CD8-positive, alpha-beta memory T cell (primary cell): ENCODE results near the gene POU2F3. TPM values are rescaled to one million over a fixed set of nuclear protein-coding genes. Genes with fewer than 3 reads are reported as not detected.

Experiments
- CTCF ChIA-PET: fragments of 350-600 bp; sonication (Branson Sonifier 250); formaldehyde crosslinking; loops from one replicate; lab custom pipeline; 2021; ENCODE audit warnings: antibody characterized with exemption; lab: Charles Lee
- POLR2A ChIA-PET: fragments of 350-600 bp; sonication (Branson Sonifier 250); formaldehyde crosslinking; loops from one replicate; lab custom pipeline; 2021; ENCODE audit warnings: antibody characterized with exemption; lab: Charles Lee
- DNase-seq, 5 donors: peaks; one replicate each; pipeline versions ENCODE4 v3.0.0 to v3.0.0-alpha.2; 2020 to 2022; ENCODE audit warnings: mixed read lengths in 1 of 5
- H3K27ac ChIP-seq: one replicate; pipeline ENCODE4 v1.7.0; 2013; ENCODE audit warnings: low read depth, mild to moderate bottlenecking, low read length, moderate library complexity
- H3K27me3 ChIP-seq: 2 replicates; pipeline ENCODE4 v1.7.0; 2013; ENCODE audit warnings: low read length, mild to moderate bottlenecking; ENCODE audit not compliant: insufficient read depth, poor library complexity, severe bottlenecking
- H3K36me3 ChIP-seq: 2 replicates; pipeline ENCODE4 v1.7.0; 2013; ENCODE audit warnings: mild to moderate bottlenecking, low read length, moderate library complexity; ENCODE audit not compliant: insufficient read depth
- H3K4me1 ChIP-seq: 2 replicates; pipeline ENCODE4 v1.7.0; 2013; ENCODE audit warnings: mild to moderate bottlenecking, low read length, moderate library complexity; ENCODE audit not compliant: insufficient read depth
- H3K4me3 ChIP-seq: 2 replicates; pipeline ENCODE4 v1.7.0; 2013; ENCODE audit warnings: mild to moderate bottlenecking, low read length
- H3K9me3 ChIP-seq: 2 replicates; pipeline ENCODE4 v1.7.0; 2013; ENCODE audit warnings: mild to moderate bottlenecking, low read length
- H3K27ac Mint-ChIP-seq, 8 donors: one replicate each; pipeline ENCODE4 v1.8.0; 2020 to 2021; ENCODE audit warnings: mixed read lengths in 8 of 8, mild to moderate bottlenecking in 6 of 8, inconsistent platforms in 3 of 8, moderate library complexity in 3 of 8
- H3K27me3 Mint-ChIP-seq, 2 donors: one replicate each; pipeline ENCODE4 v1.8.0; 2020 to 2021; ENCODE audit warnings: mixed read lengths in 2 of 2, mild to moderate bottlenecking in 1 of 2, moderate library complexity in 1 of 2
- H3K36me3 Mint-ChIP-seq, 3 donors: one replicate each; pipeline ENCODE4 v1.8.0; 2020 to 2021; ENCODE audit warnings: mixed read lengths in 3 of 3, inconsistent platforms in 1 of 3, mild to moderate bottlenecking in 1 of 3
- H3K4me1 Mint-ChIP-seq, 3 donors: one replicate each; pipeline ENCODE4 v1.8.0; 2020 to 2021; ENCODE audit warnings: mixed read lengths in 3 of 3, inconsistent platforms in 1 of 3, mild to moderate bottlenecking in 1 of 3
- H3K4me3 Mint-ChIP-seq, 7 donors: one replicate each; pipeline ENCODE4 v1.8.0; 2020 to 2021; ENCODE audit warnings: mixed read lengths in 7 of 7, mild to moderate bottlenecking in 6 of 7, moderate library complexity in 4 of 7, inconsistent platforms in 2 of 7
- H3K9me3 Mint-ChIP-seq, 5 donors: one replicate each; pipeline ENCODE4 v1.8.0; 2020 to 2022; ENCODE audit warnings: mixed read lengths in 5 of 5, mild to moderate bottlenecking in 3 of 5, moderate library complexity in 2 of 5, inconsistent platforms in 1 of 5
- polyA plus RNA-seq: library from polyadenylated mRNA; unstranded; fragments of 300-500 nt; fragmentation: Illumina TruSeq; gene quantifications from one replicate; pipeline ENCODE4 v1.2.3, GENCODE V29; 2021
- total RNA-seq, 2 experiments: library from RNA; stranded (reverse); gene quantifications; one replicate each; pipeline ENCODE4 v1.2.3, GENCODE V29; 2021

POU2F3 gene
- total and polyA plus RNA-seq, 3 experiments from 2014 or later, result not detected

DNA sequence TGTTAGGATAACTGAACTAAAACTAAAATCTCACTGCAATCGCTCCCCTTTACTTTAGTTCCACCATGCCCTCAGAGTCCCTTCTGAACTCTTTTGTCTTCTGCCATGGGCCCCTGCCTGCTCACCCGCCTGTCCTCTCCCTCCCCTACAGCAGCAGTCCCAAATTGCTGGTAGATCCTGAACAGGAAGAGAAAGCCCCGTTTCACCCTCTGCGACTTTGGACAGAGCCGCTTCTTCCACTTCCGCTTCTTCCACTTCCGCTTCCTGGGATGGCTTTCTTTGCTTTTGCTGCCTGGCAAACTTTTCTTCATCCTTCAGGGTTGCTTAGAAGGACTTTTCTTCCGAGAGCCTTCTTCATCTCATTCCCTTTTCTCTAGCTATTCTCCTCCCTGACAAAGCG is 49.5 kb downstream of the POU2F3 start:
- H3K36me3 Mint-ChIP-seq, result no peaks in the 10 kb centered on the region
- H3K27me3 Mint-ChIP-seq, result peaks cover 13 to 51% of the 10 kb centered on the region in 2 donors
- peaks cover 3% of the 10 kb centered on the region for H3K27me3 ChIP-seq
- H3K4me3 Mint-ChIP-seq, result peak overlapping the region in 1 of 7 donors; percentile 57
- DNase-seq, result no peak
- H3K27ac ChIP-seq, result no peak overlapping the region
- H3K4me3 ChIP-seq, result no peak overlapping the region
- ChIA-PET CTCF (no interaction called here), POLR2A (no interaction called here)
- no peaks in the 10 kb centered on the region for H3K36me3 ChIP-seq
- no peaks in the 10 kb centered on the region for H3K9me3 Mint-ChIP-seq
- no peaks in the 10 kb centered on the region for H3K4me1 ChIP-seq
- H3K9me3 ChIP-seq, result no peaks in the 10 kb centered on the region
- H3K27ac Mint-ChIP-seq, result no peak overlapping the region
- peaks cover 0 to 2% (median 0%) of the 10 kb centered on the region in 3 donors for H3K4me1 Mint-ChIP-seq

DNA sequence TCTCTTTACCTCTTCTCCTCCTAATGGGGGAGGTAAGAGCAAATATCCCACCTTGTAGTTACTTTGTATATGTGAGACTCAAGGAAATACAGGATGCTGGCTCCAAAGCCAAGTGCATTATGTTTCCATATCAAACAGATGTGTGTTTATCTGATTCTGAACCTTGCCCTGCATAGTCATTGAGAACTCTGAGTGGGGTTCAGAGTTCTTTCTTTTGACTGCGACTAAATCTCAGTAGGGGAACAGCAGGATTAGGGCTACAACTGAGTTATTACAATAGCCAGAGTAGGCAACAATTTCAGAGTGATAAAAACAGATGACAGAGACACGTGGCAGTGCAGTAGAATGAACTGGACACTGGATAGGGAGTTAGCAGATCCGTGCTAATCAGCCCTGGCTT is 51.0 kb downstream of the POU2F3 start:
- POLR2A ChIA-PET, result no interaction called here
- peaks cover 6 to 63% of the 10 kb centered on the region in 2 donors for H3K27me3 Mint-ChIP-seq
- H3K4me3 Mint-ChIP-seq, result no peak overlapping the region

DNA sequence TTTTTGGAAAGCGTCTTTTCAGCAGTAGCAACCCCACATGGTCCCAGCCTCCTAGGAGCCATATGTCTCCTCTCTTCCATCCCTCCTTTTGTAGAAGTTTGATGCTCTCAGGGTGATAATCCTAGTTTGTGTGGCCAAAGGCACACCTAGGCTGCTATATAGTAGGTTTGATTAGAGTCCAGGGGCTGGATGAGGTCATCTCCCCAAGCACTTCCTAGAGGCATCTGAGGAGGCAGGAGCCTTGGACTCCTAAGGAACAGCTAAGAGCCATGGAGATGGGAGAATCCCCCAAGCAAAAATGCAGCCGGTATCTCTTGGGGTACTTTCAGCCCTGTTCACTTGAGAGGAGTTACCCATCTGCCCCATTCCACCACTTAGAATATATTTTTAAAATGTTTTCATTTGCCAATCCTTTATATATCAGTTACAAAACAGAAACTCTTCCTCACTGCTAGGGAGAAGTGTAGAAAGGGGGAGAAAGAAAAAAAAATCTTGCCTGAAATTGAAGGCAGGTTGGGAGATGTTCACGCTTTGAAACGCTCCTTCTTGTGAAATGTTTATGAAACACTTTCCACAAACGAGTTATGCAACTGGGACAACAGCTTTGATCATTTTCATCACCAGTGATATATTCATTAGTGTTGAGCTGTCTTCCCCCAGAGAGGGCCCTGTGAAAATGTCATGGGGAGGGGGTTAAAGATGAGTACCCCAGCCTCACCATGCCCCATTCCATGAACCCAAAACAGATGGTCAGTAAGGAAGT is 53.3 kb downstream of the POU2F3 start:
- Histone ChIP-seq H3K4me3 (no peak overlapping the region), H3K27ac (no peak overlapping the region), H3K9me3 (no peaks in the 10 kb centered on the region), H3K4me1 (no peaks in the 10 kb centered on the region), H3K36me3 (no peaks in the 10 kb centered on the region), H3K27me3 (peaks cover 3% of the 10 kb centered on the region)
- H3K4me3 Mint-ChIP-seq, result no peak overlapping the region
- no peaks in the 10 kb centered on the region for H3K9me3 Mint-ChIP-seq
- ChIA-PET CTCF (interaction anchor here (1.9 to 3.8 kb wide), 2 partner anchors 9 to 10 kb away, joined by 7 to 11 read pairs; no protein-coding TSS in a partner anchor), POLR2A (no interaction called here)
- H3K36me3 Mint-ChIP-seq, result no peaks in the 10 kb centered on the region
- DNase-seq, result no peak
- peaks cover 0 to 2% (median 0%) of the 10 kb centered on the region in 3 donors for H3K4me1 Mint-ChIP-seq
- peaks cover 6 to 71% of the 10 kb centered on the region in 2 donors for H3K27me3 Mint-ChIP-seq
- no peak overlapping the region for H3K27ac Mint-ChIP-seq

More for the DNA sequence above, 51.0 kb downstream of the POU2F3 start:
- no peak overlapping the region for H3K4me3 ChIP-seq
- DNase-seq, result no peak
- CTCF ChIA-PET, result interaction anchor here (3.8 kb wide), 1 partner anchor 12 kb away, joined by 11 read pairs; no protein-coding TSS in a partner anchor
- no peaks in the 10 kb centered on the region for H3K36me3 ChIP-seq
- no peaks in the 10 kb centered on the region for H3K9me3 ChIP-seq
- no peaks in the 10 kb centered on the region for H3K4me1 ChIP-seq
- H3K4me1 Mint-ChIP-seq, result peaks cover 0 to 2% (median 0%) of the 10 kb centered on the region in 3 donors
- H3K27ac Mint-ChIP-seq, result no peak overlapping the region
- H3K27ac ChIP-seq, result no peak overlapping the region
- H3K27me3 ChIP-seq, result peaks cover 3% of the 10 kb centered on the region
- no peaks in the 10 kb centered on the region for H3K9me3 Mint-ChIP-seq
- no peaks in the 10 kb centered on the region for H3K36me3 Mint-ChIP-seq

DNA sequence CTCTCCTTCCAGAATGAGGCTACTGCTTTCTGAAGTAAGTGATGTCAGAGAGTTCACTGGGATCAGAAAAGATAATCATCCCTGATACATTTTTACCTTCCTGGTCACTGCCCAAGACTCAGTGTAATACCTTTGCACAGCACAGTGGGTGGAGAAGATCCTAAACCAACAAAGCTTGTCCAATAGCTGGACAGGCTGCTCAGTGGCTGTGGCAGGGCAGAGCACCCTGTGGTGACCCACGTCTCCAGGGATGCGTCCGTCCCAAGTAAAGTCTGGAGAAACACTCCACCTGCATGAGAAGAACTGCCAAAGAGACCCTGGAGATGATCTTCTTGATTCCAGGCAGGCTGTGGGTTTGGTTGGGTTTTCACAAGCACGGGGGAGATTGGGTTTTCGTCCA is 54.2 kb downstream of the POU2F3 start:
- POLR2A ChIA-PET, result no interaction called here
- Mint-ChIP-seq H3K9me3 (no peaks in the 10 kb centered on the region), H3K4me1 (peaks cover 0 to 2% (median 0%) of the 10 kb centered on the region in 3 donors), H3K27ac (no peak overlapping the region), H3K27me3 (peaks cover 13 to 75% of the 10 kb centered on the region in 2 donors), H3K36me3 (no peaks in the 10 kb centered on the region), H3K4me3 (no peak overlapping the region)
- Histone ChIP-seq H3K4me1 (no peaks in the 10 kb centered on the region), H3K4me3 (no peak overlapping the region), H3K27me3 (peaks cover 3% of the 10 kb centered on the region), H3K27ac (no peak overlapping the region), H3K36me3 (no peaks in the 10 kb centered on the region), H3K9me3 (no peaks in the 10 kb centered on the region)
- no peak for DNase-seq
- CTCF ChIA-PET, result interaction anchor here (0.8 to 1.9 kb wide), 2 partner anchors 9 to 11 kb away, joined by 3 to 7 read pairs; no protein-coding TSS in a partner anchor

DNA sequence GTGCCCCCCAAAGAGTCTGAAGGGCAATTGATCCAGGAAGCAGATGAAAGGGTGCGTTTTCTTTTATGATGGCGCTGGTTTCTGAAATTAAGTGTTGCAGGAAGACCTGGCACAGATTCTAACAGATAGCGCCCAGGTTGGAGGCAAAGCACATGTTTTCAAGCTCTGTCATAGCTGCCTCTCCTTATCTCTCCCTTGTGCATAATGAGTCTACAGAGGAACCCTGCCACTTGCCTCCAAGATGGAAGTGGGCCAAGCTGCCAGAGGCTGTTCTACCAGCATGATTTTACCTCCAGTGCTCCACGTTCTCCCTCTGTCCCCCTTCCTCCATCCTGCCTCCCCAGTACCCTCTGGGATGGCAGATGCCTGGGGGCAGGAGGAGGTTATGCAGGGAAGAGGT is 55.2 kb downstream of the POU2F3 start:
- Mint-ChIP-seq H3K9me3 (no peaks in the 10 kb centered on the region), H3K27me3 (peaks cover 13 to 75% of the 10 kb centered on the region in 2 donors), H3K36me3 (no peaks in the 10 kb centered on the region), H3K4me1 (no peaks in the 10 kb centered on the region), H3K27ac (no peak overlapping the region), H3K4me3 (no peak overlapping the region)
- CTCF ChIA-PET, result interaction anchor here (1.9 kb wide), 1 partner anchor 8 kb away, joined by 7 read pairs; no protein-coding TSS in a partner anchor
- Histone ChIP-seq H3K36me3 (no peaks in the 10 kb centered on the region), H3K4me1 (no peaks in the 10 kb centered on the region), H3K9me3 (no peaks in the 10 kb centered on the region), H3K4me3 (no peak overlapping the region), H3K27me3 (peaks cover 3% of the 10 kb centered on the region), H3K27ac (no peak overlapping the region)
- DNase-seq, result no peak
- POLR2A ChIA-PET, result no interaction called here

DNA sequence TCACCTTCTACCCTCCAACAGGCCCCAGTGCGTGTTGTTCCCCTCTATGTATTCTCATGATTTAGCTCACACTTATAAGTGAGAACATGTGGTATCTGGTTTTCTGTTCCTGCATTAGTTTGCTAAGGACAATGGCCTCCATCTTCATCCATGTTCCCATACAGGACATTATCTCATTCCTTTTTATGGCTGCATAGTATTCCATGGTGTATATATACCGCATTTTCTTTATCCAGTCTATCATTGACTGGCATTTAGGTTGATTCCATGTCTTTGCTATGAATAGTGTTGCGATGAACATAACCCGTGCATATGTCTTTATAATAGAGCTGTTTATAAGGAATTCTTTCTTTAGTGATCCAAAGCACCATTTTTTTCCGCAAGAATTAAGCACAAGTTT is 56.6 kb downstream of the POU2F3 start:
- ChIA-PET POLR2A (no interaction called here), CTCF (no interaction called here)
- H3K27me3 ChIP-seq, result peaks cover 3% of the 10 kb centered on the region
- no peaks in the 10 kb centered on the region for H3K9me3 ChIP-seq
- no peak overlapping the region for H3K27ac ChIP-seq
- H3K36me3 Mint-ChIP-seq, result no peaks in the 10 kb centered on the region
- no peaks in the 10 kb centered on the region for H3K9me3 Mint-ChIP-seq
- H3K27ac Mint-ChIP-seq, result no peak overlapping the region
- no peaks in the 10 kb centered on the region for H3K36me3 ChIP-seq
- H3K4me1 Mint-ChIP-seq, result no peaks in the 10 kb centered on the region
- no peak for DNase-seq
- no peaks in the 10 kb centered on the region for H3K4me1 ChIP-seq
- no peak overlapping the region for H3K4me3 Mint-ChIP-seq
- H3K27me3 Mint-ChIP-seq, result peaks cover 13 to 71% of the 10 kb centered on the region in 2 donors
- H3K4me3 ChIP-seq, result no peak overlapping the region

DNA sequence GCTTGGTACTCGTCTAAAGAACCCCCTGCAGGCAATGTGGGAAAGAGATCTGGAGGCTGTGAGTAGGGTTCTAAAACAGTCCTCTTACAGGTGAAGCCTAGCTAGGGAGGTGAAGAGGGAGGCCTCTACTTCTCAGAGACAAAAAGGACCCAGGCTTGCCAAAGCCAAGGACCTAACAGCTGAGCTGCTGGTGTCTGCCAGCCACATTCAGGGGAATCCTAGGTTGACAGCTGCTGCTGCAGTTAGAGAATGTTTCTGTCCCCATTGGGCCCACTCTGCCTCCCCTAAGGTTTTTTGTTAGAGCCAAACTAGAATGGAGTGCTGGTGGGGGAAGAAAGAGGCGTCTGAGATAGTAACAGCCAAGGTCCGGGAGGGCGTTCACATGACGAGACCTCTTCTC is 58.5 kb downstream of the POU2F3 start:
- H3K4me1 Mint-ChIP-seq, result no peaks in the 10 kb centered on the region
- H3K36me3 ChIP-seq, result no peaks in the 10 kb centered on the region
- H3K4me3 Mint-ChIP-seq, result no peak overlapping the region
- H3K27ac ChIP-seq, result no peak overlapping the region
- no peak overlapping the region for H3K4me3 ChIP-seq
- no peak overlapping the region for H3K27ac Mint-ChIP-seq
- no peaks in the 10 kb centered on the region for H3K9me3 ChIP-seq
- H3K36me3 Mint-ChIP-seq, result no peaks in the 10 kb centered on the region
- ChIA-PET POLR2A (no interaction called here), CTCF (no interaction called here)
- H3K27me3 Mint-ChIP-seq, result peaks cover 12 to 69% of the 10 kb centered on the region in 2 donors
- H3K9me3 Mint-ChIP-seq, result no peaks in the 10 kb centered on the region
- DNase-seq, result no peak
- no peaks in the 10 kb centered on the region for H3K4me1 ChIP-seq
- peaks cover 3% of the 10 kb centered on the region for H3K27me3 ChIP-seq

DNA sequence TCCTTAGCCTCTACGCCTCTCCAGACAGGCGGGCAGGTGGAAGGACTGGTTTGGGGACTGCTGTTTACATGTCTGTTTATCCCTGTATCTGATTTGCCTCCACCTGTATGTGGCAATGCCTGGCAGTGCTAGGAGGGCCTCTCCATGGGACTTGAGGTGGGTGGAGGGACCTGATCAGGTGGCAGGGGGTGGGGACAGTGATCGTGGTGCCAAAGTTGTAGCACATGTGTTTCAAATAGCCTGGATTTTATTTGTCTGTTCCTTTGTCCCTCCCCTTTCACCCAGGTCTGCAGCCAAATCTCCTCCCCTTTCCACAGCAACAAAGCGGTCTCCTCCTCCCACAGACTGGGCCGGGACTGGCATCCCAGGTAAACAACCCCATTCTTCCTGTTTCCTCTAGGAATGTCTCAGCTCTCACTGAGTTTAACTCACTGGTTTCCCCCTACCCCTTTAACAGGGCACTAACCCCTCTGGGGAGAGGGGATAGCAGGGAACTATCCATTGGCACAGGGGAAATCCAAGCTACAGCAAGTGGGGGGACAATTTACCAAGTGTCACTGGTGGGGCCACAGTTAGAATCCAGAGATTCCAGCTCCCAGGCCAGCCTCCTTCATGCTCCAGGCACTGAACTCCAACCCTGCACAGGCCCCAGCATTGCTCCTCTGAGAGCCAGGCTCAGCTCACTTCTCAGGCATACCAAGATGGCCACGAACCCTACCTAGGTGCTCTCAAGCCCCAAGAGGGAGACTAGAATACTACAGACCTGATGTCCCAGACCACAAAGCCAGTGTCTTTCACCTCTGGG is 62.3 kb downstream of the POU2F3 start:
- Mint-ChIP-seq H3K4me3 (no peak overlapping the region), H3K9me3 (no peaks in the 10 kb centered on the region), H3K4me1 (no peaks in the 10 kb centered on the region), H3K36me3 (no peaks in the 10 kb centered on the region), H3K27me3 (peaks cover 13 to 56% of the 10 kb centered on the region in 2 donors), H3K27ac (no peak overlapping the region)
- no peak for DNase-seq
- no peaks in the 10 kb centered on the region for H3K9me3 ChIP-seq
- no peak overlapping the region for H3K4me3 ChIP-seq
- CTCF ChIA-PET, result interaction anchor here (0.8 to 3.5 kb wide), 15 partner anchors 8 to 382 kb away, joined by 3 to 39 read pairs (median 5); no protein-coding TSS in a partner anchor
- peaks cover 4% of the 10 kb centered on the region for H3K27me3 ChIP-seq
- no peaks in the 10 kb centered on the region for H3K36me3 ChIP-seq
- H3K27ac ChIP-seq, result no peak overlapping the region
- no peaks in the 10 kb centered on the region for H3K4me1 ChIP-seq
- POLR2A ChIA-PET, result no interaction called here
